8988T (cell line): ENCODE results near the gene ZAP70.
A peak's percentile ranks its signal among the peaks of the same experiment; 100 is the strongest.

Experiments
- DNase-seq: peaks from one replicate; pipeline ENCODE4 v3.0.0; 2011

Gene ZAP70

DNA sequence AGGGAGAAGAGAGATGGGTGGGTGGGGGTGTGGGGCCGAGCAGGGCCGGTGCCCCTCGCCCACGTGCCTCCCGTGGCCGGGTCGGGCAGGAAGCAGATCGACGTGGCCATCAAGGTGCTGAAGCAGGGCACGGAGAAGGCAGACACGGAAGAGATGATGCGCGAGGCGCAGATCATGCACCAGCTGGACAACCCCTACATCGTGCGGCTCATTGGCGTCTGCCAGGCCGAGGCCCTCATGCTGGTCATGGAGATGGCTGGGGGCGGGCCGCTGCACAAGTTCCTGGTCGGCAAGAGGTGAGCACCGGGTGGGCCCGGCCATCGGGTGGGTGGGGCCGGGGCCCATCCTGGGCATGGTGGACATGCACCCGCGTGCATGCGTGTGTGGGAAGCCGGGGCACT, 21.8 kb downstream of the ZAP70 start:
- DNase-seq, result no peak

DNA sequence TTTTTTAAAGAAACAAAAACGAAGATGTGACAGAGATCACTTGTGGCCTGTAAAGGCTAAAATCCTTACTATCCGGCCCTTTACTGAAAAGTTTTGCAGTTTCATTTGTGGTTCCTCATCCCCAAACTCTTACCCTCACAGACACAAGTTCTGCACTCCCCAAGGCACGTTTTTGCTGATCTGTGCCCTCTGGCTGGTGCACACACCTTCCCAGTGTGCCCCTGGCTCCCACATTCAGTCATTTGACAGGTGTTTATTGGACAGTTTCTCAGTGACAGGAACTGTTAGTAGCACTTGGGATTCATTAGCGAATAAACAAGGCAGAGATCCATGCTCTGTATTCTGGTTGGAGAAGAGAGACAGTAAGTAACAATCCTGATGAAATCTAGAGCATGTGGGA, 22.8 kb downstream of the ZAP70 start:
- DNase-seq, result no peak

DNA sequence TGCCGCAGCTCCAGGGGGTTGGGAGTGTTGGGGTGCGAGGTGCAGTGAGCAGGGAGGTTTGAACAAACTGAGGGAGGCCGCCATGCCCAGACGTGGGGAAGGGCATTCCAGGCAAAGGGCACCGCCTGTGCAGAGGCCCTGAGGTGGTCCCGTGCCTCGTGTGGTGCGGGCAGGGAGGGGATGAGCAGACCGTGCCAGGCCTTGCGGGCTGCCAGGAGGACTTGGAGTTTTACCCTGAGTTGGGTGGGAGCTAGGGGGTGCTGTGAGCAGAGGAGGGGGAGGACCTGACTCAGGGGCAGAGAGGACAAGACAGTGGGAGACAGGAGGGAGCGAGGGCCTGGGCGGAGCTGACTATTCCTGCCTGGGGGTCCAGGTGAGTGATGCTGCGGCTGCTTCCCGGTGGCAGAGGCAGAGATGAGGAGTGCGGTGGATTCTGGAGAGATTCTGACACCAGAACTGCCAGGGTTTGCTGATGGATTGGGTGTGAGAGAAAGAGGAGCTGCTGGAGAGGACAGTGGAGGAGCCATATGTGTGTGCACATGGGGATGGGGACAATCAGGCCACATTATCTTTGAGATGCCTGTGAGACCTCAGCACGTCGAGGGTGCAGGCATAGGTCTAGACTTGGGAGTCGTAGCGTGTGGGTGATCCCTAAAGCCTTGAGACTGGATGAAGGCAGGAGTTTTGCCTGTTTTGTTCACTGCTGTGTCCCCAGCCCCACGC, 23.4 kb downstream of the ZAP70 start:
- no peak for DNase-seq

DNA sequence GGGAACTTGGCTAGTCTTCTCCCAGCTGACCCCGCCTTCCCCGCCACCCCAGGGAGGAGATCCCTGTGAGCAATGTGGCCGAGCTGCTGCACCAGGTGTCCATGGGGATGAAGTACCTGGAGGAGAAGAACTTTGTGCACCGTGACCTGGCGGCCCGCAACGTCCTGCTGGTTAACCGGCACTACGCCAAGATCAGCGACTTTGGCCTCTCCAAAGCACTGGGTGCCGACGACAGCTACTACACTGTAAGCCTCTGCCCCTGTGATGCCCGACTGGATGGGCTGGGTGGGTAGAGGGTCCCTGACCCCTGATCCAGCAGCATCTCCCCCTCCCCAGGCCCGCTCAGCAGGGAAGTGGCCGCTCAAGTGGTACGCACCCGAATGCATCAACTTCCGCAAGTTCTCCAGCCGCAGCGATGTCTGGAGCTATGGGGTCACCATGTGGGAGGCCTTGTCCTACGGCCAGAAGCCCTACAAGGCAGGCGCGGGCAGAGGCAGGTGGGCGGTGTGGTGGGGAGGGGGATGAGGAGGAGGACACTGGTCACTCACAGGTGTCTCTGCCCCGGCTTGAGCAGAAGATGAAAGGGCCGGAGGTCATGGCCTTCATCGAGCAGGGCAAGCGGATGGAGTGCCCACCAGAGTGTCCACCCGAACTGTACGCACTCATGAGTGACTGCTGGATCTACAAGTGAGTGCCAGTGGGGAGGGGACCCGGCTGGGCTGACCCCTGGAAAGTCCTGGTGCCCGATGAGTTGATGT, 24.2 kb downstream of the ZAP70 start:
- no peak for DNase-seq

DNA sequence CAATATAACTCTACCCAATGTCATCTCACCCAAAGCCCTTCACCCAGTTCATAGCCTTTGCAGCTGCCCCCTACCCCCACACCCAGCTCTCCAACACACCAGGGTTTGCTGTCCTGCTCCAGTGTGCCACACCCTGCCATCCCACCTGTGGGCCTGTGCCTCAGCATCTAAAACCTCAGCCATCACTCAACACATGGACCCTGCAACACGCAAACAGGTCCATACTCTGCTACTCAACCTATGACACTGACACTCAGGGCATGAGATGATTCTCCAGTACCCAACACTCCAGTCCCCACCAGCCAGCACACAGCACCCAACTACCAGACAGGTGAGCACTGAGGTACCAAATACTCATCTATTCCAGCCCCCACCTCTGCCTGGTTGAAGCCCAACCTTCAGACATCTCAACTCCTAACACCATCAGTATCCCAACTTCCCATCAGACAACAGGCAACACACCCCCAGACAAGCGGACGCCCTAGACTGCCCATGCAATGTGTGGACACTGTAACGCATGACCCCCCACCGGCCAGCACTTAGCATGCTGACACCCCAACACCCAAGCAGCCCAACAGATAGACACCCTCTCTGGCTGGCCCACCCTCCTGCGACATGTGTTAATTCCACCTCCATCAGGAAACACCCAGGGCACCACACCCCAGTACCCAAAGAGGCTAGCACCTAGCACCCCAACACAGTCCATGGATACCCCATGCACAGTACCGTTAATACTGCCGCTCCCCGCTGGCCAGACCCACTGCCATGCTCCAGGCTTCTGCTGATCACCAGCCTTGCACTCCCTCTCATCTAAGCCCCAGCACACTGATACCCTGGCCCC, 25.0 kb downstream of the ZAP70 start:
- DNase-seq, result no peak

DNA sequence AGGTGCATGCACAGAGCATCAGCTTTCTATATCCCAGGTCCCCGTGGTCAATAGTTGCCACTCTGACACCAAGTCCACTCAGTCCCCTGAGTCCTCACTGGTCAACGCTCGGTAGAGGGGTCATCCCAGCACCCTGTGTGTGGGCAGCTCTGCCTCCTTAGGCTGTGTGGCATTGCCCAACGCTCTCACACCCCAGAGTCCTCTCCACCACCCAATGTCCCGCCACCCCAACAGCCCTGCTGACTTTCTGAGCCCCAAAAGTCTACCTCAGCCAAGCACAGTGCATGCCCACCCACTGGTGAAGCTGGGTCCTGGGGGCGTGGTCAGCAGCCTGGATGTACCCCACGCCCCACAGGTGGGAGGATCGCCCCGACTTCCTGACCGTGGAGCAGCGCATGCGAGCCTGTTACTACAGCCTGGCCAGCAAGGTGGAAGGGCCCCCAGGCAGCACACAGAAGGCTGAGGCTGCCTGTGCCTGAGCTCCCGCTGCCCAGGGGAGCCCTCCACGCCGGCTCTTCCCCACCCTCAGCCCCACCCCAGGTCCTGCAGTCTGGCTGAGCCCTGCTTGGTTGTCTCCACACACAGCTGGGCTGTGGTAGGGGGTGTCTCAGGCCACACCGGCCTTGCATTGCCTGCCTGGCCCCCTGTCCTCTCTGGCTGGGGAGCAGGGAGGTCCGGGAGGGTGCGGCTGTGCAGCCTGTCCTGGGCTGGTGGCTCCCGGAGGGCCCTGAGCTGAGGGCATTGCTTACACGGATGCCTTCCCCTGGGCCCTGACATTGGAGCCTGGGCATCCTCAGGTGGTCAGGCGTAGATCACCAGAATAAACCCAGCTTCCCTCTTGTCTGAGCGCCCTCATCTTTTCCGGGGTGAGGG, 25.9 kb downstream of the ZAP70 start:
- no peak for DNase-seq

DNA sequence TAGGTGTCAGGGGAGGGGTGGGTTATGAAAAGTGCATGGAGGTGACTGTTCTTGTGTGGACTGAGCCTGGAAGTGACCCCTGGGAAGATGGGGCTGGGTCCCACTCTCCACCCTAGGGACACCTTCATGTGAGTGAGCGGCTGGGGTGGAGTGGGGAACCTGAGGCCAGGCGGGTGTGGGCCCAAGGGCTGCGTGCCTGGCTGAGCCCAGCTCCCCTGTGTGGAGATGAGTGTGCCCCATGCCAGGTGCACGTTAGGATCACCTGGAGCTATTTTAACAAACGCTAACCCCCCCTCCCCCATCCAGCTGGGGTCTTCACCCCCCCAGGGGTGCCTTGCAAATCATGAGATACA, 26.5 kb downstream of the ZAP70 start:
- DNase-seq, result no peak

DNA sequence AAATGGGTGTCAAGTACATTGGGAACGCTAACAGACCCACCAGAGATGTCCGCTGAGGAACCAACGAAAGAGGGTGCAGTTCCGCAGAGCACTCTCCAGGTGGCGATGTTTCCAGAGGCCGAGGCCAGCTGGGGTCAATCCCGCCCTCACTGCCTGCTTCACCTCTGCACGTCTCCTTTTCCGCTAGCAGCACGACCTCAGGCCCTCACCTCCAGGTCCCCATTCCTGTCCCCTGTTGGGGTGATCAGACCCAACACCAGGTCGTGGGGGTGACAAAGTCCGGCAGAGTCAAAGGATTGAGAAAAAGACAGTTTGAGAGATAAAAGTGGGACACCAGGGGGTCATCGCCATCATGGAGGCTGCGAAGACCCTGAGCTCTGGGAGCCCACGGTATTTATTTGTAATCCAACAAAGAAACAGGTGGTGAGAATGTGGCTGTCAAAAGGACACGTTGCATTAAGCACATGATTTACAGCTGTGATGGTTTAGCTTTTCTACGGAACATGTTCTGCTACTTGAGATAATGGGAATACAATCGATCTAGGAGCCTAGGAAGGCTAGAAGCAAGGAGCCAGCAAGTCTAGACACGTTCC, 27.3 kb downstream of the ZAP70 start:
- peak; percentile 87 for DNase-seq

DNA sequence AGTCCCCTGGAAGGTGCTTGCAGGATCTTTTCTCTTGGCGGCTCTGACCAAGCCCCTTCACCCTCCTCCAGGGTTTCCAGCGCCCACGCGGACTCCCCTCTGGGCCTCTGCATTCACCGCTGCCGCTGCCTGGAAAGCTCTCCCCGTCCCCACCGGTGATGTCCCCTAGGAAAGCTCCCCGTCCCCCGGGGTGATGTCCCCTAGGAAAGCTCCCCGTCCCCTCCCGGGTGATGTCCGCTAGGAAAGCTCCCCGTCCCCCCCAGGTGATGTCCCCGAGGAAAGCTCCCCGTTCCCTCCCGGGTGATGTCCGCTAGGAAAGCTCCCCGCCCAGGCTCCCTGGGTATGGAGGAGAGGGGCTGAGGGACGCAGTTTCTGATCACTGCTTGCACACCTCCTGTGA, 27.9 kb downstream of the ZAP70 start:
- DNase-seq, result no peak

DNA sequence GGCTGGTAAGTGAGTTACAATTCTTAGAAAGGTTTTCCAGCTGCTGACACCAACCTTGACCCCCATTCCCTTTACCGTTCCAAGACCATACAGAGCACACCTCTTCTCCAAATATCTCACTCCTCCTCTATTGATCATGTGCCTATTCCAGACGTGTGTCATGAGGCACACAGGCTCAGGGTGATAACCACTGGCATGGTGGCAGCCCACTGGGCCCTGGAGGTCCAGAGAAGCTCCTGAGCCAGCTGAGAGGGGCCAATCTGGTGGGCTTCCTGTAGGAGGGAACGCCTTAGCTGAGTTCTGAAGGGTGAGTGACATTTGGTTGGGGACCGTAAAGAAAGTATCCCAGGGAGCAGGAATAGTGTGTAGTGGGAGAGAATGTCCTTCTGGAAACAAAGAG, 28.3 kb downstream of the ZAP70 start:
- DNase-seq, result no peak

DNA sequence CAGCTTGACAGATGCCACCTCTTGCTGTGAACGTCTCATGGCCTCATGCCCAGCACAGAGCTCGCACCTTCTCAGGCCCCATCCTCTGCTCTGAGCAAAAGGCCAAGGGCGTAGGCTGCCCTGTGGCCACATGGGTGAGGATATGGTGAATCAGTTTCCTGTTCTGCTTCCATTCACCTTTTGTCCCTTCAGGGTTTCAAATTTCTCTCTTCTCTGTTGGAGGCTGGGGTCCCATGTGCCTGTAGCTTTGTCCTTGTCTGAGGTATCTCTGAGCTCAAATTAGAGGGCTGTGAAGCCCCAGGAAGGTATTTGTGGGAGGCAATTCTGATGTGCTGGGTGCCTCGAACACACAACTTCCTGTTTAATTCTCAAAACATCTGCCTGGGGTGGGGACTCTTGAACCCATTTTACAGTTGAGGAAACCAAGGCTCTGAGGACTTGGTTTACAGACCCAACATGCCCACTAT, 29.0 kb downstream of the ZAP70 start:
- DNase-seq, result no peak

DNA sequence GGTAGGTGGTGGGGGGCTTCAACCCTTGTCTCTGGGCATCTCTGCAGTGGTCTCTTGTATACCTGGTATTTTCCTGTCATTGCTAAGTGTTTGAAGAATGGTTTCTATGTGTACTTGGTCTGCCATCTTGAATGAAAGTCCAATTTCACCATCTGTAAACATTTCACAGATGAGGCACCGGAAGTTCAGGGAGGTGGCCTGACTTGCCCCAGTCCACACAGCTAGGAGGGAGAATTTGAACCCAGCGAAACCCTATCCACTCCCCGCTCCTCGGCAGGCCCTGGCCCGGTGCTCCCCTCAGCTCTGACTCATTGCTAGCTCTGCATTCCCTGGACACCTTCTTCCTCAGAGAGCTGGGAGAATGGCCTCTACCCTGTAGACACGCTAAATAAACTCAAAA, 30.5 kb downstream of the ZAP70 start:
- no peak for DNase-seq

DNA sequence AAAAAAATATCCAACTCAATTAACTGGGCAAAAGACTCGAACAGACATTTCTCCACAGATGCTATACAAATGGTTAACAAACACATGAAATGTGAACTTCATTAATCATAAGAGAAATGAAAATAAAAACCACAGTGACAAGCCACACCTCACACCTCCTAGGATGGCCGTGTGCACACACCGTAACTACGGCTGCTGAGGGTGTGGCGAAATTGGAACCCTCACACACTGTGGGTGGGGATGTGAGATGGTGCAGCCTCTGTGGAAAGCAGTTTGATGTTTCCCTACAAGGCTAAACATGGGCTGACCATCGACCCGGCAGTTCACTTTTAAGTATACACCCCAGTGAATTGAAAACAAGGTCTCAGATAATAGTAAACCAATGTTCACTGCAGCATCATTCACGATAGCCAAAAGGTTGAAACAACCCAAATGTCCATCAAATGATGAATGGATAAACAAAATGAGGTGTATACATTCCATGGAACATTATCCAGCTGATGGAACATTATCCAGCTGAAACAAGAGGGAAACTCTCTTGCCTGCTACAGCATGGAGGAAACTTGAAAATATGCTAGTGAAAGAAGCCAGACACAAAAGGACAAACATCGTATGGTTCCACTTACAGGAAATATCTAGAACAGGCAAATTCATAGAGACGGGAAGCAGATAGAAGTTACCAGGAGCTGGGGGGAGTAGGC, 32.2 kb downstream of the ZAP70 start:
- DNase-seq, result no peak

DNA sequence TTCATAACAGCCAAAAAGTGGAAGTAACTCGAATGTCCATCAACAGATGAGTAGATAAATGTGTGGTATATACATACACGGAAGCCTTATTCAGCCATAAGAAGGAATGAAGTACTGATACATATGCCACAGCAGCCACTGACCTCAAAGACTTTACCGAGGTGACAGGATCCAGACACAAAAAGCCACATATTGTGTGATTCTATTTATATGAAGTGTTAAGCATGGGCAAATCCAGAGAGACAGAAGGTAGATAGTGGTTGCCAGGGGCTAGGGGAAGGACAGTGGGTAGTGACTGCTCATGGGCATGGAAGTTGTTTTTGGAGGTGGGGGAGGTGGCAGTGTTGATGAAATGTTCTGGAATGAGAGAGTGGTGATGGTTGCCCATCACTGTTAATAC, 33.9 kb downstream of the ZAP70 start:
- DNase-seq, result no peak

DNA sequence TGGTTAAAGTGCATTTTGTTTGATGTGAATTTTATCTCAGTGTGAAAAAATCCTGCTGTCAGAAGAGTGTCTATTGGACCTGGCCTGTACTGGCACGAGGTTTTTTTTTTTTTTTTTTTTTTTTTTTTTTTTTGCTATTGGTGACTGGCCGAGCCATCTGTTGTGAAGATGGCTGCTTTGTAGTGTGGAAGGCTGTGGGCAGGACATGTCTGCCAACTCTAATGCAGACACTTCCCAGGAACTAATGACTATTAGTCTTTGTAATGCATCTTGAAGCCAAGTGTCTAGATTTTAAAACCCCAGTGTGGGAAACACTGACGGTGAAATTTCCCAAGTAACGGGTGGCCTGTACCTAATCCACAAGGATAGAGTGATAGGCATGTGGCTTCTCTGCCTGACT, 34.3 kb downstream of the ZAP70 start:
- no peak for DNase-seq

DNA sequence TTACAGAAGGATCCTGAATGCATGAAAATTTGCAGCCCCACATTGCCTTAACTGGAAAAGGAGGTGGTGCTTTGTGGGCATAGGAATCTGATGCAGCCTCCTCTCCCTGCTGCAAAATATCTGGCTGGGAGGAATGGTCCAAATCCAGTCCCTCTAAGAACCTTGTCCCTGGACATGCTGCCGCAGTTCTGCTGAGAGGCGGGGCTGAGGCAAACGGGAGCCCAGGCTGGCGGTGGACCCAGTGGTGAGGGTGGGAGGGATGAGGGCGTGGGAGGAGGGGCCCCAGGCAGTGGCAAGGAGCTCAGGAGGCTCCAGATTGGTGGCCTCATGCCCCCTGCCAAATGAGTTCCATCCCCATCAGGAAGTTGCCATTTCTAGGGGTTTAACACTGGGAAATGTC, 36.2 kb downstream of the ZAP70 start:
- DNase-seq, result no peak

DNA sequence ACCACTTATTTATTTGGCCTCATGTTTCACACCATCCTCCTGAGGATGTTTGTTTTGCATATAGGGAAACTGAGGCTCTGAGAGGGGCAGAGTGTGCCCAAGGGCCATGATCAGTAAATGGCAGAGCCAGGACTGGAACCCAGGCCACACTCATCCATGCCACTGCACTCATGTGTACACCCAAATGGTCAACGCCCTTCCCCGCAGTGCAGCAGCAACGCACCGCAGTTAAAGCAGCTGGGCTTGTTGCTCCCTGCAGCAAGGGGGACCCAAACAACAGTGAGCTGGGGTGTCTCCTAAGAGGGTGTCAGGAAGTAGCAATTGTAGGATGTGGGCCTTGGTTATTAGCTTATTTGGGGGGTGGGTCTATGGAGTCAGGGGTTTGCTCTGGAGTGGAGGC, 36.6 kb downstream of the ZAP70 start:
- no peak for DNase-seq

DNA sequence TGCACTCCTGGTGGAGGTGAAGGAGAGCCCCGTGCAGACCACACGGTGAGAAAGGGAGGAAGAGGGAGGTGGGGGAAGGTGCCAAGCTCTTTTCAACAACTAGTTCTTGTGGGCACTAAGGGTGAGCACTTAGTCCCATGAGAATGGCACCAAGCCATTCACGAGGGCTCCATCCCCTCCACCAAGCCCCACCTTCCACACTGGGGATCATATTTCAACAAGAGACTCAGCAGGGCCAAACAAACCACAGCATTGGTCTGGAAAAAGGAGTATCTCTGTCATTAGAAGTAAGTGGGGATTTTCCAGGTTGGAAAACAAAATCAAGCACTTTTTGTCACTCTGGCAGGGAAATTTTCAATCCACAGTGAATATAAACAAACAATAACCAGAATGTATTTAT, 38.4 kb downstream of the ZAP70 start:
- DNase-seq, result no peak

DNA sequence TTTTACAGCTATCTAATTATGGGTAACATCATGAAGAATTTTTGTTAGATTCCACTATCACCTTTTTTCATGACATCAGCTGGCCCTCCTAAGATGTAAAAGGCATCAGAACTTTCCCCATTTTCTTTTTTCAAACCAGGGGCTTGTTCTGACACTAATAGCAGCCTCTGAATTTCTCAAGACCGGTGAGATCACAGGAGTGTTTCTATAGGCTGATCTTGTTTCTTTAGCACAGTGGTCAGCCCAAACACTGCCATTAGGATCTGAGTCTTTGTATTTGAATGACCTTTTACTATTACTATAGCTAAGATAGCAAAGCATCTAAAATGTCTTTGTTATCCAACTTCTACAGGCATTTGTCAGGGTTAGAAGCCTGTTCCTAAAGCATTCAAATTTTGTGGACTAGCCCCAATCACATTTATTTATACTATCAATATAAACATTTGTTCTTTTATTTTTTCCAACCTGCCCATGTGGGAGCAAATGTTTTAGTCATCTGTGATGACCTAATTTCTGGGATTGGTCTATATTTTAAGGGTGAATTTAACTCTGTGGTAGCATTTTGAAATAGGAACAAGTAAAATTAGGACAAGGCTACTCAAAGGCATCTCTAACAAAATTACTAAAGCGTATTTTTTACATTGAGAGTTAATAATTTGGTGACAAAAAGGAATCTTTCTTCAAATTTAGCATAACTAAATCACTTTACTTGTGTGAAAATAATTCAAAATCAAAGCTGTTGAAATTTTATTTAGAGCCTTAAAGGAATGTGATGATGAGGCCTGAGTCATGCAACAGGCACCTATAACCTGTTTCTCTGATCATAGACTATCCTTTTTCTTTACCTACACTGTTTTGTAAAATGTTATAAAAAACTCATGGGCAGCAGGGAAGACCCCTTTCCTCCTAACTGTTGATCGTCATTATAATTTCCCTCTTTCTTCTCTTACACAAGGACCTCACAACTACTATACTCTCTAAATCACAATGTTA, 39.3 kb downstream of the ZAP70 start:
- no peak for DNase-seq

DNA sequence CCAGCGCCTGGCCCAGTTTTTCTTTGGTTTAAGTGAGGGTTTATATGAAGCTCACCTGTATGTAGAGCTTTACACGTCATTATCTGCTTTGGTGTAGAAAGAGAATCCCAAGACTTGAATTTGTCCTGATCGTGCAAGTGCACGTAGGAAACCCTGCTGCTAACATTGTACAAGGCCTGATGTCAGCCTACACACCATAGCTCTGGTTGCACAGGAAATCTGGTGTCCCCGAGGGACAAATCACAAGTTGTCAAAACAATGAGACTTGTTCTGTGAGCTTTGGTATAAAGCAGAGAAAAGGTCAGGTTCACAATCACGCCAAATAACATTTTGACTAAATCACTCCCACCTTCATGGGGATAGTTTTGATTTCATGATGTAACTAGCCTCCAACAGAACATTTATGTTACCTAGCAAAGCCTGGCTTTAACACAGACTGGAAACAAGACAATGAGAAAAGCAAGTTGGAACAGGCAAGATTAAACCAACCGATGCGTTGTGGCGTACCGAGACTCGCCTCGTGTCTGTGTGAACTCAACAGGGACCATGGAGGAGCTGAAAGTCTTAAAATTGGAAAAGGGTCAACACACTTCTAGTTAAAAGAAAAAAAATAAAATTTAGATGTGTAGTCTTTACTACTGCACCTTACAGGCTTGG, 41.4 kb downstream of the ZAP70 start:
- DNase-seq, result no peak
